H1 (cell line): Measurements from ENCODE around the gene PAXIP1. TPM values are rescaled to one million over a fixed set of nuclear protein-coding genes. Genes with fewer than 3 reads are reported as not detected.

Source experiments
- CTCF ChIA-PET: fragments of 300-600 bp; sonication (Branson Sonifier 250); formaldehyde crosslinking; loops from one replicate; lab custom pipeline; 2021; ENCODE audit not compliant: partially characterized antibody; lab: Charles Lee
- POLR2A ChIA-PET: fragments of 300-600 bp; sonication (Branson Sonifier 250); formaldehyde crosslinking; loops from one replicate; lab custom pipeline; 2021; ENCODE audit warnings: inconsistent platforms; ENCODE audit not compliant: partially characterized antibody; lab: Charles Lee
- DNase-seq, 2 experiments: peaks; one replicate each; pipeline versions ENCODE4 v3.0.0 to v3.0.0-alpha.2; 2010 to 2022; ENCODE audit warnings: low spot score in 2 of 2, low read depth in 1 of 2, mixed read lengths in 1 of 2
- FAIRE-seq: peaks from 2 replicates; lab custom pipeline; 2011; peaks lifted over from hg19 to GRCh38; lab: Jason Lieb, UNC
- H2AFZ ChIP-seq: 2 replicates; pipeline ENCODE4 v1.8.1; 2012; ENCODE audit warnings: low read length, inconsistent platforms
- H2AK5ac ChIP-seq: 2 replicates; pipeline ENCODE4 v1.6.1; 2013; ENCODE audit warnings: low read depth, low read length
- H2BK120ac ChIP-seq: replicated peaks from 2 replicates; pipeline ENCODE3; 2013; ENCODE audit warnings: low read depth, low read length, inconsistent platforms
- H2BK12ac ChIP-seq: 2 replicates; pipeline ENCODE4 v1.6.1; 2013; ENCODE audit warnings: low read depth, low read length
- H2BK15ac ChIP-seq: 2 replicates; pipeline ENCODE4 v1.6.1; 2013; ENCODE audit warnings: low read length
- H2BK20ac ChIP-seq: 2 replicates; pipeline ENCODE4 v1.6.1; 2013; ENCODE audit warnings: low read length
- H2BK5ac ChIP-seq: 2 replicates; pipeline ENCODE4 v1.6.1; 2013; ENCODE audit warnings: low read depth, low read length
- H3K14ac ChIP-seq: 2 replicates; pipeline ENCODE4 v1.6.1; 2013; ENCODE audit warnings: inconsistent platforms; ENCODE audit not compliant: insufficient read length
- H3K18ac ChIP-seq: 2 replicates; pipeline ENCODE4 v1.6.1; 2013; ENCODE audit warnings: low read length; ENCODE audit errors: extremely low read depth
- H3K23ac ChIP-seq: 2 replicates; pipeline ENCODE4 v1.6.1; 2013; ENCODE audit warnings: inconsistent platforms; ENCODE audit not compliant: insufficient read length
- H3K23me2 ChIP-seq: 2 replicates; pipeline ENCODE4 v1.6.1; 2013; ENCODE audit warnings: low read depth, low read length
- H3K27ac ChIP-seq: 2 replicates; pipeline ENCODE4 v1.6.1; 2011; ENCODE audit warnings: low read depth, low read length, inconsistent platforms
- H3K27me3 ChIP-seq, 4 experiments: replicated peaks in 1 of 4; 1 replicate in 1 of 4; 2 replicates in 3 of 4; pipeline versions ENCODE4 v1.6.1 to v1.8.1; 2011 to 2013; ENCODE audit warnings: low read length in 3 of 4, mild to moderate bottlenecking in 3 of 4, inconsistent platforms in 2 of 4, mixed read lengths in 2 of 4, moderate library complexity in 1 of 4; ENCODE audit not compliant: control insufficient read depth in 3 of 4, insufficient read depth in 3 of 4; ENCODE audit errors: extremely low read depth in 1 of 4
- H3K36me3 ChIP-seq, 4 experiments: 2 replicates each; pipeline versions ENCODE4 v1.6.1 to v1.8.1; 2011 to 2013; ENCODE audit warnings: mild to moderate bottlenecking in 4 of 4, low read length in 3 of 4, moderate library complexity in 2 of 4, control low read depth in 1 of 4, inconsistent platforms in 1 of 4; ENCODE audit not compliant: insufficient read depth in 4 of 4, control insufficient read depth in 2 of 4
- H3K4ac ChIP-seq: replicated peaks from 2 replicates; pipeline ENCODE3; 2013; ENCODE audit warnings: low read length, low read depth, mixed read lengths, inconsistent platforms; ENCODE audit not compliant: insufficient read length
- H3K4me1 ChIP-seq, 4 experiments: replicated peaks in 1 of 4; 1 replicate in 1 of 4; 2 replicates in 3 of 4; pipeline versions ENCODE4 v1.6.1 to v1.8.1; 2011 to 2013; ENCODE audit warnings: low read length in 3 of 4, inconsistent platforms in 2 of 4, mixed read lengths in 1 of 4; ENCODE audit not compliant: insufficient read depth in 4 of 4, control insufficient read depth in 3 of 4
- H3K4me2 ChIP-seq, 2 experiments: 2 replicates each; pipeline versions ENCODE4 v1.6.1 to v1.8.1; 2011 to 2013; ENCODE audit warnings: low read depth in 2 of 2, low read length in 2 of 2, control low read depth in 1 of 2, inconsistent platforms in 1 of 2, mild to moderate bottlenecking in 1 of 2; ENCODE audit not compliant: insufficient read depth in 1 of 2
- H3K4me3 ChIP-seq, 4 experiments: fragments of 200-600, 300-600 bp in 1 of 4; sonication (generic), shearing (Covaris generic), sonication (Bioruptor Twin) in 1 of 4; 2 replicates each; pipeline versions ENCODE4 v1.5.1 to v1.8.1; 2011 to 2016; ENCODE audit warnings: low read length in 4 of 4, low read depth in 3 of 4, control low read depth in 2 of 4, inconsistent platforms in 2 of 4, mild to moderate bottlenecking in 2 of 4, mixed read lengths in 1 of 4, moderate library complexity in 1 of 4; ENCODE audit not compliant: insufficient read depth in 2 of 4; ENCODE audit errors: extremely low read depth in 1 of 4
- H3K56ac ChIP-seq: replicated peaks from 2 replicates; pipeline ENCODE3; 2013; ENCODE audit warnings: low read depth, mild to moderate bottlenecking, mixed read lengths, low read length, inconsistent platforms; ENCODE audit not compliant: insufficient read length
- H3K79me1 ChIP-seq: 2 replicates; pipeline ENCODE4 v1.6.1; 2013; ENCODE audit warnings: low read depth, low read length, control low read depth
- H3K79me2 ChIP-seq, 2 experiments: 2 replicates each; pipeline versions ENCODE4 v1.6.1 to v1.8.1; 2012 to 2013; ENCODE audit warnings: low read length in 2 of 2, mild to moderate bottlenecking in 2 of 2, inconsistent platforms in 1 of 2; ENCODE audit not compliant: insufficient read depth in 2 of 2, control insufficient read depth in 1 of 2
- H3K9ac ChIP-seq, 4 experiments: replicated peaks in 1 of 4; 1 replicate in 1 of 4; 2 replicates in 3 of 4; pipeline versions ENCODE4 v1.6.1 to v1.8.1; 2011 to 2013; ENCODE audit warnings: low read depth in 3 of 4, low read length in 3 of 4, control low read depth in 2 of 4, mild to moderate bottlenecking in 2 of 4, moderate library complexity in 2 of 4, inconsistent platforms in 1 of 4; ENCODE audit errors: extremely low read depth in 1 of 4
- H3K9me3 ChIP-seq, 2 experiments: 2 replicates each; pipeline versions ENCODE4 v1.6.1 to v1.8.1; 2012 to 2013; ENCODE audit warnings: mild to moderate bottlenecking in 2 of 2, moderate library complexity in 2 of 2, control low read depth in 1 of 2, inconsistent platforms in 1 of 2, low read depth in 1 of 2, low read length in 1 of 2, mixed read lengths in 1 of 2; ENCODE audit not compliant: insufficient read depth in 2 of 2
- H4K20me1 ChIP-seq, 2 experiments: replicated peaks in 1 of 2; 2 replicates each; pipeline versions ENCODE3 to v1.8.1; 2011 to 2013; ENCODE audit warnings: inconsistent platforms in 2 of 2, low read length in 2 of 2, mild to moderate bottlenecking in 1 of 2; ENCODE audit not compliant: insufficient read depth in 2 of 2, control insufficient read depth in 1 of 2
- H4K5ac ChIP-seq: 2 replicates; pipeline ENCODE4 v1.6.1; 2013; ENCODE audit warnings: low read length, low read depth, mixed read lengths, inconsistent platforms; ENCODE audit not compliant: insufficient read length
- H4K8ac ChIP-seq: 2 replicates; pipeline ENCODE4 v1.8.0; 2013; ENCODE audit warnings: mild to moderate bottlenecking, moderate library complexity, low read length, inconsistent platforms; ENCODE audit not compliant: insufficient read depth; ENCODE audit errors: extremely low read depth
- H4K91ac ChIP-seq: replicated peaks from 2 replicates; pipeline ENCODE3; 2013; ENCODE audit warnings: low read length, mixed read lengths, inconsistent platforms; ENCODE audit not compliant: insufficient read length
- FOSL1 ChIP-seq: IDR thresholded peaks from 2 replicates; pipeline ENCODE4 v1.6.1; 2011; ENCODE audit warnings: mild to moderate bottlenecking, low read depth, low read length, moderate library complexity; ENCODE audit not compliant: insufficient read depth
- JUN ChIP-seq: IDR thresholded peaks from 2 replicates; pipeline ENCODE4 v1.6.1; 2011; ENCODE audit warnings: low read depth, mild to moderate bottlenecking, improper control_type of control experiment, low read length
- POU5F1 ChIP-seq: IDR thresholded peaks from 2 replicates; pipeline ENCODE4 v1.6.1; 2011; ENCODE audit warnings: low read depth, mild to moderate bottlenecking, low read length, moderate library complexity
- RNF2 ChIP-seq: fragments of 200-900, 300-1000 bp; sonication (generic); IDR thresholded peaks from 2 replicates; pipeline ENCODE4 v1.7.1; 2016; ENCODE audit warnings: borderline replicate concordance, low read depth, mild to moderate bottlenecking, antibody characterized with exemption, low read length; ENCODE audit not compliant: poor library complexity, severe bottlenecking; ENCODE audit errors: missing control alignments
- SAP30 ChIP-seq: fragments of 300-600 bp; sonication (generic); IDR thresholded peaks from 2 replicates; pipeline ENCODE4 v1.7.1; 2012; ENCODE audit warnings: low read length, moderate library complexity, mild to moderate bottlenecking, inconsistent platforms; ENCODE audit not compliant: insufficient read depth, insufficient replicate concordance
- SP1 ChIP-seq: IDR thresholded peaks from 2 replicates; pipeline ENCODE4 v1.6.1; 2011; ENCODE audit warnings: low read depth, low read length
- SP2 ChIP-seq: IDR thresholded peaks from 2 replicates; pipeline ENCODE4 v1.6.1; 2012; ENCODE audit warnings: mild to moderate bottlenecking, low read length, inconsistent platforms
- SRF ChIP-seq: IDR thresholded peaks from 2 replicates; pipeline ENCODE4 v1.6.1; 2011; ENCODE audit warnings: mild to moderate bottlenecking, low read depth, low read length, moderate library complexity
- TCF12 ChIP-seq: IDR thresholded peaks from 2 replicates; pipeline ENCODE4 v1.6.1; 2011; ENCODE audit warnings: low read depth, mild to moderate bottlenecking, low read length
- ZNF274 ChIP-seq: IDR thresholded peaks from 2 replicates; pipeline ENCODE4 v1.7.0; 2012; ENCODE audit warnings: low read length, borderline replicate concordance; ENCODE audit errors: extremely low read depth
- WGBS, 2 experiments: shearing (Covaris generic) in 1 of 2; methylation state at CpG; one replicate each; pipeline versions ENCODE4 v1.1.6 to v1.1.7; 2013 to 2015; ENCODE audit warnings: low lambda C conversion rate in 2 of 2, mixed read lengths in 2 of 2, inconsistent platforms in 1 of 2, low coverage in 1 of 2, missing lambda C conversion rate in 1 of 2; ENCODE audit not compliant: insufficient replicate concordance in 2 of 2, insufficient coverage in 1 of 2, insufficient read length in 1 of 2; ENCODE audit errors: extremely low coverage in 1 of 2, missing lambda C conversion rate in 1 of 2; 5-methylcytosine and 5-hydroxymethylcytosine counted together
- polyA plus RNA-seq, 7 experiments: library from polyadenylated mRNA; depleted of rRNA in 3 of 7; stranded (reverse) in 5 of 7; unstranded in 2 of 7; fragments of >200 nt in 5 of 7; fragments of 200-250 nt in 2 of 7; gene quantifications; 1 replicate in 5 of 7; 2 replicates in 1 of 7; 4 replicates in 1 of 7; pipeline versions ENCODE4 v1.2.1 to v1.2.3, GENCODE V29; 2011 to 2013; ENCODE audit warnings: missing spikeins in 2 of 7, mixed read lengths in 2 of 7
- total RNA-seq: library from RNA; stranded (reverse); fragmentation: NEBNext Ultra II Directional; extraction: Animal tissue kit (Norgen Biotek cat#: 25700); gene quantifications from 2 replicates; pipeline ENCODE4 v1.2.1, GENCODE V29; 2021
- TF ChIP-seq, protein P1 (sequence below): IDR thresholded peaks from 2 replicates; pipeline ENCODE4 v1.6.1; 2012; ENCODE audit warnings: low read length, inconsistent platforms
- TF ChIP-seq, protein P2 (sequence below): IDR thresholded peaks from 2 replicates; pipeline ENCODE4 v1.6.1; 2012; ENCODE audit warnings: inconsistent platforms

Gene PAXIP1
- total and polyA plus RNA-seq, 2 of the 8 experiments (the other 6 are each of a cell fraction or from before 2014, with no cell fraction given), result 32.4 to 32.8 TPM

DNA sequence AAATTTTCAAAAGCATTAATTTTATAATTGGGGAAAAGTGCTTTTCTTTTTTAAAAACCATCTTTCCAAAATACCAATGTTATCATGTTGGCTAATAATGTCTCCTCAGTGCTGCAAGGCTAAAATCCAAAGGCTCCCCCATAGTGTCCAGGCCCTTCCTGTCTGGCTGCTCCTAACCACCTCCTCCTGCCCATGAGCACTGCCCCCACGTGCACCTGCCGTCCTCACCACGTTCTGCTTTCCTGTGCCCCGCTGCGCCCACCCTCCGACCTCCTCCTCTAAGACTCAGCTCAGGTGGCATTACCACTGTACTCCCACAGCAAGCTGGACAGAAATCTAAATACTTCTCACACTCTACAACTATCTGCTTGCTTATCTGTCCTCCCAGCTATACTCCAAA, 17.7 kb downstream of the PAXIP1 start:
- Histone ChIP-seq H2BK5ac (no peak overlapping the region), H4K5ac (no peak overlapping the region), H3K23ac (no peak overlapping the region), H3K4me3 (no peak overlapping the region), H3K9ac (no peak overlapping the region; a peak in 1 of 7 replicates), H3K56ac (no peak overlapping the region), H2BK12ac (no peak overlapping the region), H2BK15ac (no peak overlapping the region), H4K91ac (no peak overlapping the region), H3K27ac (no peak overlapping the region), H2BK120ac (no peak overlapping the region), H3K79me2 (peaks cover 0 to 10% of the 10 kb centered on the region in 2 experiments; a peak in 1 of 4 replicates), H2BK20ac (no peak overlapping the region), H3K4ac (no peak overlapping the region), H4K20me1 (peaks cover 7 to 11% of the 10 kb centered on the region in 2 experiments), H3K27me3 (no peaks in the 10 kb centered on the region), H4K8ac (no peak overlapping the region), H3K4me1 (no peaks in the 10 kb centered on the region), H3K4me2 (no peak overlapping the region), H2AK5ac (no peak overlapping the region), H3K36me3 (peaks cover 0 to 23% (median 7%) of the 10 kb centered on the region in 4 experiments; a peak in 4 of 8 replicates), H3K79me1 (peaks cover 2% of the 10 kb centered on the region; the same call in 1 of the 2 replicates), H2AFZ (no peak overlapping the region), H3K14ac (no peak overlapping the region), H3K23me2 (no peaks in the 10 kb centered on the region), H3K18ac (no peak overlapping the region), H3K9me3 (no peaks in the 10 kb centered on the region)
- ChIA-PET POLR2A (interaction anchor here (0.7 to 1.2 kb wide), 2 partner anchors 10 to 15 kb away, joined by 3 read pairs; no protein-coding TSS in a partner anchor), CTCF (interaction anchor here (0.7 to 2.7 kb wide), 3 partner anchors 11 to 33 kb away, joined by 3 to 16 read pairs (median 3); no protein-coding TSS in a partner anchor)
- WGBS, 2 experiments, result 99% methylated on average over 6 of the region's 6 CpGs; no CpG with 5 or more reads in 1 of the 2 experiments
- no peak for FAIRE-seq
- DNase-seq, result no peak
- TF ChIP-seq SP2 (no peak), RNF2 (no peak), SP1 (no peak), FOSL1 (no peak), TCF12 (no peak), JUN (no peak), ZNF274 (no peak), SAP30 (no peak), POU5F1 (no peak), SRF (no peak)
- TF ChIP-seq, protein P1, sequence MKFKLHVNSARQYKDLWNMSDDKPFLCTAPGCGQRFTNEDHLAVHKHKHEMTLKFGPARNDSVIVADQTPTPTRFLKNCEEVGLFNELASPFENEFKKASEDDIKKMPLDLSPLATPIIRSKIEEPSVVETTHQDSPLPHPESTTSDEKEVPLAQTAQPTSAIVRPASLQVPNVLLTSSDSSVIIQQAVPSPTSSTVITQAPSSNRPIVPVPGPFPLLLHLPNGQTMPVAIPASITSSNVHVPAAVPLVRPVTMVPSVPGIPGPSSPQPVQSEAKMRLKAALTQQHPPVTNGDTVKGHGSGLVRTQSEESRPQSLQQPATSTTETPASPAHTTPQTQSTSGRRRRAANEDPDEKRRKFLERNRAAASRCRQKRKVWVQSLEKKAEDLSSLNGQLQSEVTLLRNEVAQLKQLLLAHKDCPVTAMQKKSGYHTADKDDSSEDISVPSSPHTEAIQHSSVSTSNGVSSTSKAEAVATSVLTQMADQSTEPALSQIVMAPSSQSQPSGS, result no peak
- TF ChIP-seq, protein P2, sequence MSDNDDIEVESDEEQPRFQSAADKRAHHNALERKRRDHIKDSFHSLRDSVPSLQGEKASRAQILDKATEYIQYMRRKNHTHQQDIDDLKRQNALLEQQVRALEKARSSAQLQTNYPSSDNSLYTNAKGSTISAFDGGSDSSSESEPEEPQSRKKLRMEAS, result no peak
